NCI-H460 (cell line): ENCODE results near the gene G6PC3. TPM values are rescaled to one million over a fixed set of nuclear protein-coding genes. Genes with fewer than 3 reads are reported as not detected.
"Not testable (repeated sequence)": the region's sequence is repeated elsewhere in the genome, so short reads cannot be mapped to it uniquely, and the experiment has no call there.

Source experiments
- DNase-seq: peaks from one replicate; pipeline ENCODE4 v3.0.0-alpha.2; 2016; ENCODE audit warnings: low read depth; ENCODE audit errors: extremely low read depth
- polyA plus RNA-seq: library from polyadenylated mRNA; depleted of rRNA; stranded (reverse); fragments of >200 nt; gene quantifications from 2 replicates; pipeline ENCODE4 v1.2.3, GENCODE V29; 2014; cell fraction: nucleus; rRNA removed
- total RNA-seq: library from RNA; depleted of rRNA; stranded (reverse); fragments of >200 nt; shearing (Covaris generic); gene quantifications from 2 replicates; pipeline ENCODE4 v1.2.3, GENCODE V29; 2014; rRNA removed

G6PC3 gene
- 59.3 and 62.0 TPM in 2 replicates for total RNA-seq
- polyA plus RNA-seq = 43.5 and 58.5 TPM in 2 replicates

GRCh38 chr17:44070455-44071197, at the start of gene G6PC3:
G6PC3 (plus strand) TSS chr17:44070735; CDS start chr17:44070966, 231 bp downstream.
- peak; percentile 98 for DNase-seq

- DNase-seq = not testable (repeated sequence)
Measured at GRCh38 chr17:44021227-44021626, 49.3 kb upstream of the G6PC3 start.

- no peak for DNase-seq
Measured at GRCh38 chr17:44022246-44022645, 48.3 kb upstream of the G6PC3 start.

- DNase-seq = no peak
Measured at GRCh38 chr17:44023545-44024270, 46.8 kb upstream of the G6PC3 start.

GRCh38 chr17:44024271-44024663, 46.3 kb upstream of the G6PC3 start:
- DNase-seq = no peak

- no peak for DNase-seq
Measured at GRCh38 chr17:44024853-44025252, 45.7 kb upstream of the G6PC3 start.

GRCh38 chr17:44029736-44030135, 40.8 kb upstream of the G6PC3 start:
- DNase-seq = no peak

- no peak for DNase-seq
Measured at GRCh38 chr17:44030482-44030881, 40.1 kb upstream of the G6PC3 start.

- no peak for DNase-seq
Measured at GRCh38 chr17:44033861-44034408, 36.6 kb upstream of the G6PC3 start.

GRCh38 chr17:44034688-44035087, 35.8 kb upstream of the G6PC3 start:
- DNase-seq = not testable (repeated sequence)

GRCh38 chr17:44037471-44037870, 33.1 kb upstream of the G6PC3 start:
- no peak for DNase-seq

GRCh38 chr17:44038604-44039011, 31.9 kb upstream of the G6PC3 start:
- no peak for DNase-seq

- no peak for DNase-seq
Measured at GRCh38 chr17:44039829-44040635, 30.5 kb upstream of the G6PC3 start.

- no peak for DNase-seq
Measured at GRCh38 chr17:44043272-44043696, 27.3 kb upstream of the G6PC3 start.

GRCh38 chr17:44044071-44044470, 26.5 kb upstream of the G6PC3 start:
- DNase-seq = no peak

GRCh38 chr17:44045486-44045885, 25.0 kb upstream of the G6PC3 start:
- no peak for DNase-seq

- not testable (repeated sequence) for DNase-seq
Measured at GRCh38 chr17:44046893-44047292, 23.6 kb upstream of the G6PC3 start.

- no peak for DNase-seq
Measured at GRCh38 chr17:44049294-44050060, 21.1 kb upstream of the G6PC3 start.

GRCh38 chr17:44053125-44053872, 17.2 kb upstream of the G6PC3 start:
- no peak for DNase-seq
